H1 (cell line): Measurements from ENCODE around the gene AANAT.

Experiments used
- CHD2 ChIP-seq: IDR thresholded peaks from 2 replicates; pipeline ENCODE4 v1.6.1; 2012; ENCODE audit warnings: low read length, improper control_type of control experiment
- MAFK ChIP-seq: IDR thresholded peaks from 2 replicates; pipeline ENCODE4 v1.6.1; 2012; ENCODE audit warnings: low read depth, mild to moderate bottlenecking, improper control_type of control experiment, low read length
- TF ChIP-seq, protein P1 (sequence below), 3 experiments: IDR thresholded peaks; 1 replicate in 2 of 3; 2 replicates in 1 of 3; pipeline versions ENCODE4 v1.5.1 to v1.6.1; 2011; ENCODE audit warnings: low read length in 3 of 3, mild to moderate bottlenecking in 3 of 3, inconsistent platforms in 2 of 3, low read depth in 1 of 3, moderate library complexity in 1 of 3; ENCODE audit not compliant: insufficient read depth in 1 of 3; ENCODE audit errors: control extremely low read depth in 1 of 3

DNA sequence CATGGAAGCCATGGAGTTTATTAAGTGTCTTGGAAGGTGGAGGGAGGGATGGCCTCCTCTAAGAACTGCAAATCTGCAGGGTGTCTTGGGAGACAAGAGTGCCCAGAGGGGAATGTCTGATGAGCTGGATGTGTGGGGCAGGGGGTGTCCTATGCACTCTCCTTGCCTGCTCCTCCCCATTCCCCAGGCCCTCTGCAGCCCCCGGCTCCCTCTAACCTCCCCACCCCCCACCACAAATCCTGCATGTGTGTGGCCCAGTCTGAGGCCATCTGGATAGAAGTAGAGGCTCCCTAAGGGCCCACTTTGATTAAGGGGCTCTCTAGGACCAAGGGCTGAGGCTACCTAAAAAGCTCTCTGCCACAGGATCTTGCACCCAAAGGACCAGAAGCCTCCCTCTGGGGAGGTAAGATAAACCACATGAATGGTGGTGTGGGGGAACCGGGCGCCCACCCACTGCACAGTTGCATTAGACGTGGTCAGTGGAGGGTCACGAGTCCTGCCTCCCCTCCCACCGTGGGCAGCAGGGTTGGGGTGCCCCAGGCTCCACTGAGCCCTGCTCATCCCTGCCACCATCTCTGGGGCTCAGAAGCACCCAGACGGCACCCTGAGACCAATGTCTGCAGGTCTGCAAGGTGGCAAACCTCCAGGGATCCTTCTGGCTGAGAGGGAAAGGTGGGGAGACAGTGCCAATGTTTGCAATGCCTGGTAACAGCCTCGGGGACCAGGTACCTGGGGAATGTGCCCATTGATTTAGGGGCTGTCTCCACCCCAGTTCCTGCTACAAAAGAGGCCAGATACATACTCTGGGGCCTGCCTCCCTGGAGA, 618 bp downstream of the AANAT start:
- TF ChIP-seq MAFK: no peak
- TF ChIP-seq, protein P1, sequence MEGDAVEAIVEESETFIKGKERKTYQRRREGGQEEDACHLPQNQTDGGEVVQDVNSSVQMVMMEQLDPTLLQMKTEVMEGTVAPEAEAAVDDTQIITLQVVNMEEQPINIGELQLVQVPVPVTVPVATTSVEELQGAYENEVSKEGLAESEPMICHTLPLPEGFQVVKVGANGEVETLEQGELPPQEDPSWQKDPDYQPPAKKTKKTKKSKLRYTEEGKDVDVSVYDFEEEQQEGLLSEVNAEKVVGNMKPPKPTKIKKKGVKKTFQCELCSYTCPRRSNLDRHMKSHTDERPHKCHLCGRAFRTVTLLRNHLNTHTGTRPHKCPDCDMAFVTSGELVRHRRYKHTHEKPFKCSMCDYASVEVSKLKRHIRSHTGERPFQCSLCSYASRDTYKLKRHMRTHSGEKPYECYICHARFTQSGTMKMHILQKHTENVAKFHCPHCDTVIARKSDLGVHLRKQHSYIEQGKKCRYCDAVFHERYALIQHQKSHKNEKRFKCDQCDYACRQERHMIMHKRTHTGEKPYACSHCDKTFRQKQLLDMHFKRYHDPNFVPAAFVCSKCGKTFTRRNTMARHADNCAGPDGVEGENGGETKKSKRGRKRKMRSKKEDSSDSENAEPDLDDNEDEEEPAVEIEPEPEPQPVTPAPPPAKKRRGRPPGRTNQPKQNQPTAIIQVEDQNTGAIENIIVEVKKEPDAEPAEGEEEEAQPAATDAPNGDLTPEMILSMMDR (IDR thresholded peaks at IDR 0.05; ENCODE audit: control extremely low read depth in 1 of 3, insufficient read depth in 1 of 3, low read depth in 1 of 3, low read length in 3 of 3): no peak
- no peak for TF ChIP-seq CHD2
